ENCODE data around the gene LRMDA.
"Not testable (repeated sequence)": the region's sequence is repeated elsewhere in the genome, so short reads cannot be mapped to it uniquely, and the experiment has no call there.

The LRMDA gene

GRCh38 chr10:75508239-75508813 is 76.9 kb downstream of the LRMDA start:
- no peak for DNase-seq (ENCODE audit: low read depth)

- no peak for DNase-seq (ENCODE audit: low read depth)
Measured at GRCh38 chr10:75508814-75509306, 77.4 kb downstream of the LRMDA start.

DNA sequence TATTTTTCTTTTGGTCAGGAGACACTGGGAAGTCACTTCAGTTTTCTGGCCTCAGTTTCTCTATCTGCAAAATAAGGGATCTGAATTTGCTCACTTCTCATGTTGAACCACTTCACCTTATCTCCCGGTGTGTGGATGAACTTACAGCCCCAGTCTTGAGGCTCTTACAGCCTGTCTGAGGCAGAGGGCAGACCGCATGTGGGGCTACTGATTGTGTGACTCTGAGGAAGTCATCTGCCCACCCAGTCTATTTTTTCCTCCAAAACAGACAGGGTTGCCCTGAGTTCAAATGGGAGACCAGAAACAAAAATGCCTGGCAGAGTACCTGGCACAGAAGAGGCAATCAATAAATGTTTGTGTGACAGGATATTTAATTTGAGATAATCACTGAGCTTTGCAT is 78.3 kb downstream of the LRMDA start:
- DNase-seq (ENCODE audit: low read depth), result no peak

GRCh38 chr10:75511011-75511410 is 79.6 kb downstream of the LRMDA start:
- no peak for DNase-seq (ENCODE audit: low read depth)

DNA sequence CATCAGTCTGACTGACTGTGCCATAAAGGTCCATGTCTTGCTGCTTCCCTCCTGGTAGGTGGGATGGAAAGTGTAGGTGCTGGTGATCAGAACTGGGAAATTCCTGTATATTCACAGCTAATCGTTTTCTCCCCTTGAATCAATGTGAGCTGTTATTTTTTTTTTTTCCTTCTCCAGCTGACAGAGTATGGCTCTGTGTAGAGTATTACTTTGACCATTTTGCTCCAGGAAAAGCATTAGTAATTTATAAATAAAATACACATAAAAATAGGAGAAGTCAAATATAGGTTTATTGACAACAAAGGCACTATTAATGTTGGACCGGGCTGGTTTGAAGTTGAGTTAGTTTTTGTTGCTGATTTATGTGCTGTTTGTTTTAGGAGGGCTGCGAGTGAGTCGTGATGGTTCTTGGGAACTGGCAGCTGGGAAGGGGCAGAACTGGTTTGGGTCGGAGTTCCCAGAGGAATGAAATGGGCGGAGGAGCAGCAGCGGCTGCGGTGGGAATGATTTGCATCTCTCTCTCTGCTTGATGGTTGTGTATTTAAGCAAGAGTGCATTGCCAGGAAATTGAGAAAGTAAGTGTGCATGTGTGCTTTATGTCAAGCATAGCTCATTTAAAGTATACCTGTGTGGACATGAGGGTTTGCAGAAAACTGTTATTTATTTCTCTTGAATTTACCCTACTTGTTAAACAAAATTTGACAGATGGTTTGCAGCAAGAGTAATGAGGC is 80.9 kb downstream of the LRMDA start:
- DNase-seq (ENCODE audit: low read depth), result no peak

DNA sequence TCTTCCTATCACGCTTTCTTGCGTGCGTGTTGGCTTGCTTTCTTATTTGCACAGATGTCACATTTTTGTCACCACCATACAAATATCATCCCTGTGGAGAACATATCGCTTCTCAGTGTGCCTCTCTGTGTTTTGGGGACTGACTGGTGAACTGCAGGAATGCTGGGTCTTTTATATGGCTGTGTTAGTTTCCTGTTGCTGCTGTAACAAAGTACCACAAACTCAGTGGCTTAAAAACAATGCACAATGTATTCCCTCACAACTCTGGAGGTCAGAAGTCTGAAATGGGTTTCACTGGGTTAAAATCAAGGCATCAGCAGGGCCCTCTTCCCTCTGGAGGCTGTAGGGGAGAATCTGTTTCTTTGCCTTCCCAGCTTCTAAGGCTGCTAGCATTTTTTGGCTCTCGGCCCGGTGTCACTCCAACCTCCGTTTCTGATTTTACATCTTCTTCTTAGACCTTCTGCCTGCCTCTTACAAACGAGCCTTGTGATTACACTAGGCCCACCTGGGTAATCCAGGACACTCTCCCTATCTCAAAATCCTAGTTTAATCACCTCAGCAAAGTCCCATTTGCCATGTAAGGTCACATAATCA is 82.0 kb downstream of the LRMDA start:
- DNase-seq (ENCODE audit: low read depth), result no peak

- no peak for DNase-seq (ENCODE audit: low read depth)
Measured at GRCh38 chr10:75514830-75515229, 83.4 kb downstream of the LRMDA start.

DNA sequence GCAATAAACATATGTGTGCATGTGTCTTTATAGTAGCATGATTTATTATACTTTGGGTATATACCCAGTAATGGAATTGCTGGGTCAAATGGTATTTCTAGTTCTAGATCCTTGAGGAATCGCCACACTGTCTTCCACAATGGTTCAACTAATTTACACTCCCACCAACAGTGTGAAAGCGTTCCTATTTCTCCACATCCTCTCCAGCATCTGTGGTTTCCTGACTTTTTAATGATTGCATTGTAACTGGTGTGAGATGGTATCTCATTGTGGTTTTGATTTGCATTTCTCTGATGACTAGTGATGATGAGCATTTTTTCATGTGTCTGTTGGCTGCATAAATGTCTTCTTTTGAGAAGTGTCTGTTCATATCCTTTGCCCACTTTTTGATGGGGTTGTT is 84.7 kb downstream of the LRMDA start:
- DNase-seq (ENCODE audit: low read depth), result not testable (repeated sequence)

DNA sequence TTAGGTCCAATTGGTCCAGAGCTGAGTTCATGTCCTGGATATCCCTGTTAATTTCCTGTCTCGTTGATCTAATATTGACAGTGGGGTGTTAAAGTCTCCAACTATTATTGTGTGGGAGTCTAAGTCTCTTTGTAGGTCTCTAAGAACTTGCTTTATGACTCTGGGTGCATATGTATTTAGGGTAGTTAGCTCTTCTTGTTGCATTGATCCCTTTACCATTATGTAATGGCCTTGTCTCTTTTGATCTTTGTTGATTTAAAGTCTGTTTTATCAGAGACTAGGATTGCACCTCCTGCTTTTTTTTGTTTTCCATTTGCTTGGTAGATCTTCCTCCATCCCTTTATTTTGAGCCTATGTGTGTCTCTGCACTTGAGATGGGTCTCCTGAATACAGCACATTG is 87.8 kb downstream of the LRMDA start:
- DNase-seq (ENCODE audit: low read depth), result not testable (repeated sequence)

GRCh38 chr10:75521194-75521829 is 89.9 kb downstream of the LRMDA start:
- not testable (repeated sequence) for DNase-seq (ENCODE audit: low read depth)

GRCh38 chr10:75525067-75525466 is 93.6 kb downstream of the LRMDA start:
- DNase-seq (ENCODE audit: low read depth), result no peak

DNA sequence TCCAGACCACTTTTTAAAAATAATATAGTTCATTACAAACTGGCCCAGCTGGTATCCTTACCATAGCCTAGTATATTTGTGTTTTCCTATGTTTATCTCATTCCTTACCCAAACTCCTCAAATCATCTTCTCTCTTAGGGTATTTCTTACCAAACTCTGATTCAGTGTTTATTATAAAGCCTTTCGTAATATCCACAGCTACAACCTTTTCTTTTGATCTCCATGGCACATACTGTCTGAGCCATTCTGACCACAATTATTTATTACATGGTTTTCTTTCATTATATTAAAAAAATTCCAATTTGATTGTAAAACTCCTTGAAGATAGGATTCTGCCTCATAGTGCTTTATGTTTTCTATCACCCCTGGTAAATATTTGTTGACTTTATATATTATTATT is 94.2 kb downstream of the LRMDA start:
- no peak for DNase-seq (ENCODE audit: low read depth)

DNA sequence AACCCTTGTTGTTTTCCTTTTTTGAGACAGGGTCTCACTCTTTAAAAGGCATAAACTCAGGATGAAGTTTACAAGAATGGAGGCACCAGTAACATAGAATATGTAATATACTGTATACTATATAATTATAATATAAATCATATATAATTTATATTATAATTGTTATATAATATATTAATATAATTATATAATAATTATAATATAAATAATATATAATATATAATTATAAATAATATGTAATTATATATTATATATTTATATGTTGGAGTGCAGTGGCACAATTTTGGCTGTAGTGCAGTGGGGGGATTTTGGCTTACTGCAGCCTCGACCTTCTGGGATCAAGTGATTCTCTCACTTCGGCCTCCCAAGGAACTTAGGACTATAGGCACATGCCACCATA is 96.1 kb downstream of the LRMDA start:
- no peak for DNase-seq (ENCODE audit: low read depth)

- DNase-seq (ENCODE audit: low read depth), result no peak
Measured at GRCh38 chr10:75528392-75528791, 97.0 kb downstream of the LRMDA start.

DNA sequence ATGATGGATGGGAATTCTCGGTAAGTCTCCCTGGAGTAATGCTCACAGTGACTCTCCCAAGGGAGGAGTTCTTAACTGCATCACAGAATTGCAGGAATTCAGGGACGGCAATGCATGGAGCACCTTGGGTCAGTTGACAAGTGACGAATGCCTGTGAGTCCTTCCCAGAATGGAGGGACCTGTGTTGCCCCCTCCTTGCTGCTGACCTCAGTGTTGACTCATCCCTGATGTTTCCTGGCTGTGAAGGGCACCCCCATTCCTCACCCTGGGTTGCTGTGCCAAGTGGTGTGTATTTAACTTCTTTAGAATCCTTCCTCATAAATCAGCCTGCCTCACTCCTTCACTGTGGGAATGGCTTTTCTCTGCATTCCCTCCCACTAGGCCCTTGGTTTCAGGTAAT is 98.9 kb downstream of the LRMDA start:
- no peak for DNase-seq (ENCODE audit: low read depth)

- DNase-seq (ENCODE audit: low read depth), result no peak
Measured at GRCh38 chr10:75531571-75532031, 100.2 kb downstream of the LRMDA start.

DNA sequence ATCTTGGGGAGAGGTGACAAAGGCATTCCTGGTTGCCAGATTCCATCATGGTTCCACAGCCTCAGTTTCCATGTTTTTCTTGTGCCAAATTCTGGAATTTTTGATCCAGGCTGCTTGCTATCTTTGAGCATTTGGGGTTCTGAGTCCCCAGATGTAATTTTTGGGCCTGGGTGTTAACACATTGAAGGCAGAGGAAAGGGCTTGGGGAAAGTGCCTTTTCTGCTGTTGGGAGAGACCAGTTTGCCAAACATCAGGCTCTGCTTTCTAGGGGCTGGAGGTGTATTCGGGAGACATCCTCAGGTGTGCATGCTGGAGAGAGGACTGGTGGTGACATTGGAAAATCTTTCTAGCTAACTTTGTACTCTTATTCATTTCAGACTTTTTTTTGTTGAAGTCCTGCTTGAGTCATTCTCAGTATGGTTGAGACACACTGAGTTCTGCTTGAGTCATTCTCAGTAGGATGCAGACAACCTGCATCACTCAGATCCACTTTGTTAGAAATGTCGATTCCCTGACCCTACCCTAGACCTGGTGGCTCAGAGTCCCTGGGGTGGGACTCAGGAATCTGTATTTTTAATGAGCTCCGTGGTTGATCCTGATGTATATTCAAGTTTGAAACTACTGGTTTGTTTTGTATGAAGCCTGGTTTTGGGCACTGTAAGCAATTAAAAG is 101.0 kb downstream of the LRMDA start:
- DNase-seq (ENCODE audit: low read depth), result no peak

DNA sequence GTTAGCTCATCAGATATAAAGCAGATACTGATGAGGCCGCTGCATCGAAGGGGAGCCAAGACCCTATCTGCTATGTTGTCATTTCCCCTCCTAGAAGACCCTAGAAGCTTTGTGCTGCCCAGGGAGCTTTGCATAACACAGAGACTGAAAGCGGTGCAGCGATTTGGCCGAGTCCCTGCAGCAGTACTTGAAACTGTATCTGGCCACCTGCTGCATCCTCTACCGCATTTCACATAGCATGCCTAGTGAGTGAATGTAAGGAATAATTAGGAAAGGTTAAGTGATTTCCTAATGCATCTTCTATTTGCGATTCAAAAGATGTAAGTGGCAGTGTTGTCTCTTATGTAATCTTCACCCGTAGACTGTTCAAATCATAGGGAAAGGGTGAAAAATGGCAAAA is 106.7 kb downstream of the LRMDA start:
- DNase-seq (ENCODE audit: low read depth), result no peak

DNA sequence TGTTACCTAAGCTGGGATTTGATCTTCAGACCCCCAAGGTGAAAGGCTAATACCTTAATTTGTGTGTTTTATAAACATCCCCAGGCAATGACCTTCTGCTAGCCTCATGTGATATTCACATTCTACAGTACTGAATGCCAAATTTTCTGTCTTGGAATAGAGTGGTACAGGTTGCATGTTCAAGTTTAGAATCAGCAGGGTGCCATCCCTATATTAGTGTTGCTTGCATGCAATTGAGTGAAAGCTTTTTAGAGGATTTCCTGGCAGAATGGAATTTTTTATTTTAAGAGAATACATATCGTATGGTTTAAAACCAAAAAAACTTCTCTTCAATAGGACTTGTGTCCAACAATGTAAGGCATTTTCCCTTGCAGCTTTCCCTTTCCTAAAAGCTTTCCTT is 107.3 kb downstream of the LRMDA start:
- DNase-seq (ENCODE audit: low read depth), result no peak

DNA sequence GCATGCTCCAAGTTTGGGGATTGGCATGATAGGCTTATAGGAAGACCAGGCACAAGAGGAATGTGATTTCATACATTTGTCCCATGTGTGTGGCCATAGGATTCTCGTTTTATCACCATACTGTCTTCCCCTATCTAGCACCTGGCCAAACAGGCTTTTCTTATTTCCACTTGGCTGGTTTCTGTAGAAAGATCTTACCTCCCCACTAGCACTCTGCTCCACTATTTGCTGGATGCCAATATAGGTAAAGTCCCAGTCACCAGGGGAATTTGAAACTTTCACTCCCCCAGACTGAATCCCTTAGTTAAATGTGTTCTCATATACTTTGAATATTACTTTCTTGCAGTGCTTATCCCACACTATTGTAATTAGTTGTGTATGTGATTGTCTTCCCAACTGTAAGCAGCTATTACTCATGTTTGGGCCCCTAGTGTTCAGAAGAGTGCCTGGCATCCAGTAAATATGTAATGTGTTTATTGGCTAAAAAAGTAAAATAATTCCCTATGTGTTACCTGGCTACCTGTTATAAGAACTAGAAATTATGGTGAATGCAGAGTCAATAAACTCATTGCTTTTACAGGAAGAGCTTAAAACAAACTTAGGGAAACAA is 109.0 kb downstream of the LRMDA start:
- DNase-seq (ENCODE audit: low read depth), result no peak

DNA sequence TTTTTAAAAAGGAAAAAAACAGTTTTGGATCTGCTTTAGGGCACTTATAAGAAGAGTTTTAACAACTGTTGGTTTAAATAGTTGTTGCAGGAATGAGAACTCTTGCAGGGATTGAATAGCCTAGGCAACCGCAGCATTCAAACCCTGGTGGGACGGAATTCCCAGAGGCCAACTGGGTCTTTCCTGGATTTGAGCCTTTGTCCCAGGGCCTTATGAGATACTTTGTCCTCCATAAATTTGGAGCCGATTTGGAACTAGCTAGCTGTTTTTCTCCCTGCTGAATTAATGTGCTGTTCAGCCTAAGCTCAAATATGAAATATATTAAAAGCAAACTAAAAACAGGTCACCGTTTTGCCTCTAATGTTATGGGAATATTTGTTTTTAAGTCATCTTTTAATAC is 109.6 kb downstream of the LRMDA start:
- no peak for DNase-seq (ENCODE audit: low read depth)

DNA sequence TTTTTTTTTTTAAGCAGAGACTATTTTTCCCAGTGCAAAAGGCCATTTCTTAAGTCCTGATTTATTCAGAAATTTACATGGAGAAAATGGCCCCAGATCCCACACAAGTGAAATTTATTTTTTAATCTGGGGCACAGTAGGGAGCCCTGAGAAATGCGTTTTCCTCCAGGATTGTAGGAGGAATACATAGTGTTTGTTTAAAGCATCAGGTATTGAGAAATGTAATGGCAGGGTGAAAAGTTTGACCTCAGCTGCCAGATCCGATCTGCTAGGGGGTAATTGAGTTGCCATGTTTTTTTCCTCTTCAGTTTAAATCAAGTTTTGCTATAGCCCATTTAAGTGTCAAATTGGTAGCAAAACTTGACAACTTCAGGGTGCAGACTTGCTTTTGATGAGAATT is 110.0 kb downstream of the LRMDA start:
- no peak for DNase-seq (ENCODE audit: low read depth)

Measured in activated T-cell treated with anti-CD3 and anti-CD28 coated beads for 1 hour (primary cell).